ENCODE measurements around the gene PIK3R5. TPM values are rescaled to one million over a fixed set of nuclear protein-coding genes. Genes with fewer than 3 reads are reported as not detected.

Gene PIK3R5
- total and polyA plus RNA-seq, 11 donors, result 1.4 to 21.6 (median 2.4) TPM

DNA sequence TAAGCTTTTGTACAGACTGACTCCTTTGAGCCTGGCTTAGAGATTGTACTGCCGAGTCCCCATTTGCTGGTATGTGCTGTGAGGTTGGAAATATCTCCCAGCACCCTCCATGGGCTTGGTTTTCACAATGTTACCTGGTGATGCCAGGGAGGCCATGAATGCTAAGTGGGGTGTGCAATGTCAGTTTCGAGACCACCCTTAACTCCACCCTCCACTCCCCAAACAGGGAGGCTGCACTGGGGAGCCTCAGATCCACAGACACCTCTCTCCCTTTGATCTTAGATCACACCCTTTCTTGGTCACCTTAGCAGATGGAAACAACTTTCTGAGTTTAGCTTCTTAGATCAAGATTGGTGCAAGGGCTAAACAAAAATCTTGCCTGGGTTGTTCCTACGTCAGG, 69.4 kb downstream of the PIK3R5 start:
- Histone ChIP-seq H3K4me3 (no peak overlapping the region), H3K36me3 (peaks cover 0 to 36% (median 0%) of the 10 kb centered on the region in 9 donors), H3K9me3 (no peaks in the 10 kb centered on the region), H3K4me1 (peaks cover 0 to 38% (median 0%) of the 10 kb centered on the region in 12 donors), H3K27ac (no peak overlapping the region), H3K27me3 (peaks cover 0 to 4% (median 0%) of the 10 kb centered on the region in 9 donors)
- WGBS, 4 donors, result 82 to 90% (median 84%) methylated on average over 3 of the region's 3 CpGs
- no peak for DNase-seq
- intact Hi-C loops (cut with DNase I), result loop anchor here in 9 of 10 donors (5.0 to 10.0 kb wide), 6 partner anchors 61 to 481 kb away; no protein-coding TSS in a partner anchor
- TF ChIP-seq, protein P1, sequence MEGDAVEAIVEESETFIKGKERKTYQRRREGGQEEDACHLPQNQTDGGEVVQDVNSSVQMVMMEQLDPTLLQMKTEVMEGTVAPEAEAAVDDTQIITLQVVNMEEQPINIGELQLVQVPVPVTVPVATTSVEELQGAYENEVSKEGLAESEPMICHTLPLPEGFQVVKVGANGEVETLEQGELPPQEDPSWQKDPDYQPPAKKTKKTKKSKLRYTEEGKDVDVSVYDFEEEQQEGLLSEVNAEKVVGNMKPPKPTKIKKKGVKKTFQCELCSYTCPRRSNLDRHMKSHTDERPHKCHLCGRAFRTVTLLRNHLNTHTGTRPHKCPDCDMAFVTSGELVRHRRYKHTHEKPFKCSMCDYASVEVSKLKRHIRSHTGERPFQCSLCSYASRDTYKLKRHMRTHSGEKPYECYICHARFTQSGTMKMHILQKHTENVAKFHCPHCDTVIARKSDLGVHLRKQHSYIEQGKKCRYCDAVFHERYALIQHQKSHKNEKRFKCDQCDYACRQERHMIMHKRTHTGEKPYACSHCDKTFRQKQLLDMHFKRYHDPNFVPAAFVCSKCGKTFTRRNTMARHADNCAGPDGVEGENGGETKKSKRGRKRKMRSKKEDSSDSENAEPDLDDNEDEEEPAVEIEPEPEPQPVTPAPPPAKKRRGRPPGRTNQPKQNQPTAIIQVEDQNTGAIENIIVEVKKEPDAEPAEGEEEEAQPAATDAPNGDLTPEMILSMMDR (IDR thresholded peaks at IDR 0.05), result no peak
- no peak for TF ChIP-seq POLR2A (IDR thresholded peaks at IDR 0.05)
- ATAC-seq, result no peak

DNA sequence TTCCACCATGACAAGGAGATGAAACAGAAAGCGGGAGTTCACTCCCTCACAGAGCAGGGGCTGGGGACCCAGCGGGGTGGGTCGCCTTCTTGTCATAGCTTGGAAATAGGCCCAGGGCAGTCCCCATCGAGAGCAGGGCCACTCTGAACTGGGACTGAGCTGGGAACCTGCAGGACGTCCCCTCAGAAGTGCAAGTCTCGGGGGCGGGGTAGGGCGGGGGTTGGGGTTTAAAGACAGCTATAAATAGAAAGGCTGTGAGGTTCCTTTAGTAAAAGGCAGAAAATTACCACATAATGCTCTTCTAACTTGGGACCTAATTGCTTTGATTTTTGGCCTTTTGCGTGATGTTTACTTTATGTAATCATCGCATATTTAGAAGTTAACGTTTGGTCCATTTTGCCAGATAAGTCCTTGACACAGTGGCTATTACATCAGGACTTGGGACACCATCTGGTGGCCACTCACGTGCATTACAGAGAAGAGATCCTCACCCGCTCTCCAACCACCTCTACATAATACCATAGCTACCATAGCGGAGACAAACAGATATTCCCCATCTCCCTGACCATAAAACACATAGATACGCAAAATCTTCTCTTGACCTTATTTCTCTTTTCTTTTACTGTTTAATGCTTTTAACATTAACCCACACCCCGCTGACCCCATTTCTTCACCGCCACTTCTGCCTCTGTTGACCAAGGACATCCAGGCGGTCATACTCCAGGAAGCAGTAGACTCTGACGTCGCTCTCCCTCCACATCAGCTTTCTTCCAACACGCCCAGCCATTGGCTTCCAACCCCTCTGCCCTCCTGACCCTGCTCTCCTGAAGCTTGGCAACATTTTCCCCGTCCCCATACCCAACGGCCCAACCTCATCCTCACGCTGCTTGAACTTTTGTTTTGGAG, 70.6 kb downstream of the PIK3R5 start:
- 43 to 46% (median 46%) methylated on average over 24 of the region's 24 CpGs for WGBS, 4 donors
- peaks cover 0 to 28% (median 0%) of the 10 kb centered on the region in 12 donors for H3K4me1 ChIP-seq
- no peak overlapping the region for H3K27ac ChIP-seq
- ATAC-seq, result peak; percentile 79 to 85 (median 82)
- peaks cover 0 to 46% (median 0%) of the 10 kb centered on the region in 9 donors for H3K36me3 ChIP-seq
- peak overlapping the region in 5 of 12 donors; percentile 4 to 20 (median 17) for H3K4me3 ChIP-seq
- TF ChIP-seq, protein P1 (IDR thresholded peaks at IDR 0.05), result peak; percentile 78 to 90 (median 86)
- no peak for TF ChIP-seq POLR2A (IDR thresholded peaks at IDR 0.05)
- intact Hi-C loops (cut with DNase I), result loop anchor here in 9 of 10 donors (5.0 to 10.0 kb wide), 9 partner anchors 58 to 480 kb away; no protein-coding TSS in a partner anchor
- H3K27me3 ChIP-seq, result peaks cover 0 to 4% (median 0%) of the 10 kb centered on the region in 9 donors
- H3K9me3 ChIP-seq, result no peaks in the 10 kb centered on the region
- peak in 4 of 5 donors; percentile 40 to 65 (median 52) for DNase-seq

DNA sequence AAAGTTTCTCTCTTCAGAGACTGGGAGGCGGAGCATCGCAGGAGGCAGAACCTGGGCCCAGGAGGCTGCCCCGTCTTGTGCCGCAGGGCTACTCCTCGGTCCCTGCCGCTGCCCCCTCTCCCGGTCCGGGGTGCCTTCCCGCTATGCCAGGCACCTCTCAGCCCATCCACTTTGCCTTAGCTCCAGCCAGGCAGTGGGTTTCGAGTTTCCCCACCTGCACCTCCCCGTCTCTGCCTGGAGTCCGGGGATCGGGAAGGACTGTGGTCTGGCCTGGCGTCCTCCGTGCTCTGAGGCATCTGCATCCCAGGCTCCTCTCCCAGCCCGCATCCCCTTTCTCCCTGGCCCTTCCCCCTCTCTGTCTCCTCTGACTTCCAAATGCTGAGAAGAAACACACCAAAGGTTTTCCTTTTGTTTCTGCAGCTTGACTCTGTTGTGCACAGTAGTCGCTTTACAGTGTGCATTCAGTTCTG, 71.3 kb downstream of the PIK3R5 start:
- Histone ChIP-seq H3K27ac (no peak overlapping the region), H3K9me3 (no peaks in the 10 kb centered on the region), H3K27me3 (peaks cover 0 to 4% (median 0%) of the 10 kb centered on the region in 9 donors), H3K36me3 (peaks cover 0 to 53% (median 0%) of the 10 kb centered on the region in 9 donors), H3K4me3 (peak overlapping the region in 5 of 12 donors; percentile 4 to 20 (median 17)), H3K4me1 (peaks cover 0 to 21% (median 0%) of the 10 kb centered on the region in 12 donors)
- no peak for TF ChIP-seq POLR2A (IDR thresholded peaks at IDR 0.05)
- TF ChIP-seq, protein P1 (IDR thresholded peaks at IDR 0.05), result no peak
- no peak for ATAC-seq
- 74 to 77% (median 76%) methylated on average over 17 of the region's 17 CpGs for WGBS, 4 donors
- intact Hi-C loops (cut with DNase I), result loop anchor here in 6 of 10 donors (5.0 to 10.0 kb wide), 7 partner anchors 57 to 479 kb away; no protein-coding TSS in a partner anchor
- peak in 1 of 5 donors; percentile 14 for DNase-seq

Data from heart left ventricle (tissue), 16 donors.